ENCODE results near the gene CFAP54.
"Not testable (repeated sequence)": the region's sequence is repeated elsewhere in the genome, so short reads cannot be mapped to it uniquely, and the experiment has no call there.

The CFAP54 gene

GRCh38 chr12:96636895-96637294 lies 147.5 kb downstream of the CFAP54 start:
- no peak for DNase-seq

GRCh38 chr12:96648923-96649322 lies 159.5 kb downstream of the CFAP54 start:
- DNase-seq = no peak

GRCh38 chr12:96652870-96653269 lies 163.5 kb downstream of the CFAP54 start:
- DNase-seq = no peak

GRCh38 chr12:96658075-96658474 lies 168.7 kb downstream of the CFAP54 start:
- DNase-seq = no peak

GRCh38 chr12:96669786-96670185 lies 180.4 kb downstream of the CFAP54 start:
- DNase-seq = no peak

GRCh38 chr12:96670334-96670899 lies 181.0 kb downstream of the CFAP54 start:
- DNase-seq = no peak

- DNase-seq = not testable (repeated sequence)
These were observed 186.1 kb downstream of the CFAP54 start for GRCh38 chr12:96675519-96675918.

GRCh38 chr12:96677363-96677762 lies 188.0 kb downstream of the CFAP54 start:
- DNase-seq = no peak

- no peak for DNase-seq
These were observed 198.3 kb downstream of the CFAP54 start for GRCh38 chr12:96687719-96688118.

GRCh38 chr12:96698521-96698920 lies 209.1 kb downstream of the CFAP54 start:
- DNase-seq = no peak

GRCh38 chr12:96698965-96699364 lies 209.6 kb downstream of the CFAP54 start:
- no peak for DNase-seq

GRCh38 chr12:96701856-96702255 lies 212.5 kb downstream of the CFAP54 start:
- DNase-seq = no peak

GRCh38 chr12:96710127-96710745 lies 220.9 kb downstream of the CFAP54 start:
- peak; percentile 50 for DNase-seq

GRCh38 chr12:96711364-96711763 lies 222.0 kb downstream of the CFAP54 start:
- DNase-seq = no peak

GRCh38 chr12:96714199-96714598 lies 224.8 kb downstream of the CFAP54 start:
- DNase-seq = no peak

GRCh38 chr12:96719660-96720362 lies 230.4 kb downstream of the CFAP54 start:
- peak; percentile 66 for DNase-seq

GRCh38 chr12:96720363-96720705 lies 231.0 kb downstream of the CFAP54 start:
- DNase-seq = peak; percentile 80

- not testable (repeated sequence) for DNase-seq
These were observed 240.1 kb downstream of the CFAP54 start for GRCh38 chr12:96729466-96729865.

- DNase-seq = no peak
These were observed 240.5 kb downstream of the CFAP54 start for GRCh38 chr12:96729886-96730285.

- no peak for DNase-seq
These were observed 254.2 kb downstream of the CFAP54 start for GRCh38 chr12:96743606-96744005.

GRCh38 chr12:96749999-96750398 lies 260.6 kb downstream of the CFAP54 start:
- no peak for DNase-seq

- no peak for DNase-seq
These were observed 262.2 kb downstream of the CFAP54 start for GRCh38 chr12:96751626-96752025.

GRCh38 chr12:96752211-96752610 lies 262.8 kb downstream of the CFAP54 start:
- DNase-seq = no peak

GRCh38 chr12:96766232-96766631 lies 276.9 kb downstream of the CFAP54 start:
- peak; percentile 43 for DNase-seq

- peak; percentile 97 for DNase-seq
These were observed 280.0 kb downstream of the CFAP54 start for GRCh38 chr12:96769400-96769799.
